Astrocyte of the spinal cord (primary cell): ENCODE results near the gene CREB5.

Experiments used
- DNase-seq: peaks from one replicate; pipeline ENCODE4 v3.0.0; 2011; ENCODE audit warnings: low read depth, low spot score
- H3K4me3 ChIP-seq: 2 replicates; pipeline ENCODE4 v1.5.1; 2011; ENCODE audit warnings: low read depth, mild to moderate bottlenecking, low read length, moderate library complexity
- in situ Hi-C: cut with HindIII; loops from 2 replicates; pipeline ENCODE4 v1.10.0; 2017; ENCODE audit warnings: low sequenced_read_pairs
- TF ChIP-seq, protein P1 (sequence below): IDR thresholded peaks from 2 replicates; pipeline ENCODE4 v1.5.1; 2012; ENCODE audit warnings: low read depth, mild to moderate bottlenecking, low read length, inconsistent platforms

CREB5 gene

DNA sequence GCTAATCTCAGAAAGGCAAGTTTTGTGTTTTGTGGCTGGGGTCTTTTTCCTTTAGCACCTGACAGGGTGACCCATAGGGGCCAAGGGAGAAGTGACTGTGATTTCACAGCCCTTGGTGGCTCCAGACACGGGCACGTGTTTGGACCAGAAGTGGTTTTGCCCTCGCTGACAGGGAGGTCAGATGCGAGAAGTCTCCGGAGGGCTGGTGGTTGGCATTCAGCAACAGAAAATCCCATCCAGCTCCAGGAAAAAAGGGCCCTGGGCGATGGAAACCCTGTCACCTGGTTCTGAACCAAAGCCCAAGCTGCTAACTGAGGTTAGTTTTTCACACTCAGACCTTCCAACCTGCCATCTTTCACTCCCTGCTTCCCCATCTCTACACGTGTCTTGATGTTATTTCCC is 272.9 kb downstream of the CREB5 start:
- TF ChIP-seq, protein P1, sequence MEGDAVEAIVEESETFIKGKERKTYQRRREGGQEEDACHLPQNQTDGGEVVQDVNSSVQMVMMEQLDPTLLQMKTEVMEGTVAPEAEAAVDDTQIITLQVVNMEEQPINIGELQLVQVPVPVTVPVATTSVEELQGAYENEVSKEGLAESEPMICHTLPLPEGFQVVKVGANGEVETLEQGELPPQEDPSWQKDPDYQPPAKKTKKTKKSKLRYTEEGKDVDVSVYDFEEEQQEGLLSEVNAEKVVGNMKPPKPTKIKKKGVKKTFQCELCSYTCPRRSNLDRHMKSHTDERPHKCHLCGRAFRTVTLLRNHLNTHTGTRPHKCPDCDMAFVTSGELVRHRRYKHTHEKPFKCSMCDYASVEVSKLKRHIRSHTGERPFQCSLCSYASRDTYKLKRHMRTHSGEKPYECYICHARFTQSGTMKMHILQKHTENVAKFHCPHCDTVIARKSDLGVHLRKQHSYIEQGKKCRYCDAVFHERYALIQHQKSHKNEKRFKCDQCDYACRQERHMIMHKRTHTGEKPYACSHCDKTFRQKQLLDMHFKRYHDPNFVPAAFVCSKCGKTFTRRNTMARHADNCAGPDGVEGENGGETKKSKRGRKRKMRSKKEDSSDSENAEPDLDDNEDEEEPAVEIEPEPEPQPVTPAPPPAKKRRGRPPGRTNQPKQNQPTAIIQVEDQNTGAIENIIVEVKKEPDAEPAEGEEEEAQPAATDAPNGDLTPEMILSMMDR = no peak
- in situ Hi-C loops = no loop called here
- H3K4me3 ChIP-seq = no peak overlapping the region
- DNase-seq = no peak

DNA sequence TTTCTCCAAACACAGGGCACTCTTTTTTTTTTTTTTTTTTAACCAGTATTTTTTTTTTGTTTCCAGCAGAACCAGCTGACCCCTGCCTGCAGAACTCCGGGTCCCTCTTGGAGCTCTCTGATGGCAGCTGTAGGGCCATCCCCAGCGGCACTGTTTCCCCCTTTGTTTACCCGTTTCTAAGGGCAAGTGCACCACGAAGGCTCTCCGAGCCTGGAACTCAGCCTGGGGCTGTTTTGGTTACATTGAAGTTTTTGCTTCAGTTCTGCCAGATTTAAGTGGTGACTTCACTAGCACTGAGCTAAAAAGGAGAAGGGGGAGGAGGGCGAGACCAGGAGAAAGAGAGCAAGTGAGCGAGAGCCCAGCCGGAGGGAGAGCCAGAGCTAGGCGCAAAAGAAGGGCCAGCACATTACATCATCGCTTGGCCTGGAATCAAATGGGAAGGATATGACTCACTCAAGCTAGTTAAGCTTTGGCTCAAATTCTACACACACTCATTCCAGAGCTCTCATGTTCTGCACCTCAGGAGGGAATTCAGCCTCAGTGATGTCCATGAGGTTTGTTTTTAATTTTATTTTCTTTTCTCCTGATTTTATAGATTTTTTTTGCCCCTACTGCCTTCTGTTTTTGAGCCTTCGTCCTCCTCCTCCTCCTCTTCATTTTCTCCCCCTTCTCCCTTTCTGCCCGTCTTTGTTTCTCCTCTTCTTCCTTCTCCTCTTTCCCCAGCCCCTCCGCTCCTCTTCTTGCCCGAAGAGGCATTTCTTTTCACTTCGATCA is 273.5 kb downstream of the CREB5 start:
- H3K4me3 ChIP-seq = peak overlapping the region; percentile 68
- in situ Hi-C loops = no loop called here

DNA sequence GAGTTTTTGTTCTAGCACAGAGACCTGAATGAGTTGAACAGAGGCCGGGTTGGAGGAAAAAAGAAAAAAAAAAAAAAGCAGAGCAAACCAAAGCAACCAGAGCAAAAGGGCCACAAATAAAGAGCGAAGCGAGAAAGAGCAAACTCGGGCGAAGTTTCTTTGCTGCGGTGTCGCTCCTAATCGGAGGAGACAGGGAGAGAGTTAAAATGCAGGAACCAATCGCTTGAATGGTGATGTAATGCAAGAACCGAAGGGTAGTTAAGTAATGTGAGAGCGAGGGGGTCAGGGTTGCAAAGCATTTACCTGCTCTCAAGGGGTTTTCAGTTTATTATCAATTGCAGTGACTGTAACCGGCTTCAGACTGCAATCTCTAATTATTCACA is 274.1 kb downstream of the CREB5 start:
- H3K4me3 ChIP-seq = peak overlapping the region; percentile 68
- in situ Hi-C loops = no loop called here
- peak; percentile 84 for DNase-seq
- TF ChIP-seq, protein P1 = no peak

More for the DNA sequence above, 273.5 kb downstream of the CREB5 start:
- TF ChIP-seq, protein P1 = no peak
- peak; percentile 99 for DNase-seq

DNA sequence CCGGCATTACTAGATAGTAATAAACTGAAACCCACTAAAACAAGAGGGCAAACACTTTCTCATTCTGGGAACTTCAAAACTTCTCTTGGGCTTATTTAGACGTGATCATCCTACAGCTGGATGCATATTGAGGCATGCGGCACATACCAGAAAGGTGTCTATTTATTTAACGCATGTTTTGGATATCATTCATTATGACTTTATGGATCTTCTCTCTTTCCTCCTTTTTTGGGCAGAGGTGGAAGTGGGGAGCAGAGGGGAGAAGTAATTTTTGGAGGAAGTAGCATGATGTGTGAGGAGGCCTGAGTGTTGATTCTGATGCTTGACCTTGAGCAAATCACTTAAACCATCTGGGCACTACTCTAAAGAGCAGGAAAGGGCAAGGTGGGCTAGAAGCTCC is 275.2 kb downstream of the CREB5 start:
- DNase-seq = no peak
- peak overlapping the region; percentile 68 for H3K4me3 ChIP-seq
- in situ Hi-C loops = no loop called here
- TF ChIP-seq, protein P1 = no peak

DNA sequence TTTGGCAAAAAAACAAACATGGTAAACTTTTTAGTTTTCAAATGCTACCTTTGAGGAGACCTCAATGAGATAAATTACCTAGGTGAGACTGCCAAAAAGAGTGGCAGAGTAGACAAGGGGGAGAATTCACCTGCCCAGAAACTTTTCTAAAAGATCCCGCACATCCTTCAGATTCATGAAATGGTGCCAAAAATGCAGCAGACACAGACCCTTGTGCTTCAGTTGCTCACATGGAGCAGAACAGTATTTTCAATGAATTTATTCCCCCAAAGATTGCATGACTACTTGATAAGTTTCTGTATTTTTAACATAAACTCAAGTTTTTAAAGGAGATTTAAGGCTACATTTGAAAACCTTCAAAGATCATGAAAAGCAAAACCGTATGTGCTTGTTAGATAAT is 275.9 kb downstream of the CREB5 start:
- no peak overlapping the region for H3K4me3 ChIP-seq
- DNase-seq = no peak
- in situ Hi-C loops = no loop called here
- TF ChIP-seq, protein P1 = no peak

DNA sequence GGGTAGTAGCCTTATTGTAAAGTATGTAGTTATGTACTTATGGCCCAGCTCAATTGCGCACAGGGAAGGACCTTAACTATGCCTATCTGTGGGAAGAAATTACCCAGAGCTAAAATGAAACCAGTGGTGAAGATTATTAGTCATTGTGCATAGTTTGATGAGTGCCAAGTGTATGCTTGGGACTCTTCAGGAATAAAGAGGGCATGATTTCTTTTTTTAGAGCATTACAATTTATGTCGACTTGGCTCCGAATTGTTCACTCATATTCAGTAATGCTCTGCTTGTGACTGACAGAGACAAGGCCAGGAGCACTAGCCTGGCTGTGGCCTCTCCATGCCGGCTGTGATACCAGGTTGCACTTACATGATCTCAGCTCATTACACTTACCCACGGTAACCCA is 276.3 kb downstream of the CREB5 start:
- peak; percentile 74 for DNase-seq
- in situ Hi-C loops = no loop called here
- TF ChIP-seq, protein P1 = no peak
- no peak overlapping the region for H3K4me3 ChIP-seq
